Prostate gland (tissue), 2 donors: Measurements from ENCODE around the gene CGNL1. TPM values are rescaled to one million over a fixed set of nuclear protein-coding genes. Genes with fewer than 3 reads are reported as not detected.
A peak's percentile ranks its signal among the peaks of the same experiment; 100 is the strongest.

Experiments used
- DNase-seq: peaks from one replicate; pipeline ENCODE4 v3.0.0-alpha.2; 2019; ENCODE audit warnings: low spot score
- H3K27ac ChIP-seq, 2 donors: fragments of 200-600 bp; sonication (generic); 2 replicates each; pipeline ENCODE4 v1.5.1; 2017 to 2019
- H3K27me3 ChIP-seq: fragments of 200-600 bp; sonication (generic); replicated peaks from 2 replicates; pipeline ENCODE4 v1.5.1; 2019; ENCODE audit not compliant: insufficient read depth
- H3K36me3 ChIP-seq, 2 donors: fragments of 200-600 bp; sonication (generic); 1 replicate in 1 of 2; 2 replicates in 1 of 2; pipeline versions ENCODE4 v1.5.1 to v1.8.1; 2017 to 2019
- H3K4me1 ChIP-seq: fragments of 200-600 bp; sonication (generic); replicated peaks from 2 replicates; pipeline ENCODE4 v1.5.1; 2019
- H3K4me3 ChIP-seq, 2 donors: fragments of 200-600 bp; sonication (generic); 2 replicates each; pipeline ENCODE4 v1.5.1; 2017 to 2019
- H3K9me3 ChIP-seq: fragments of 200-600 bp; sonication (generic); 2 replicates; pipeline ENCODE4 v1.5.1; 2017
- CTCF ChIP-seq, 4 experiments: fragments of 200-600 bp in 2 of 4; fragments of 450-650 bp in 2 of 4; sonication (generic) in 2 of 4; IDR thresholded peaks; 1 replicate in 3 of 4; 2 replicates in 1 of 4; pipeline ENCODE4 v1.5.1; 2016 to 2019; ENCODE audit warnings: antibody characterized with exemption in 4 of 4, mild to moderate bottlenecking in 2 of 4, moderate library complexity in 2 of 4
- POLR2A ChIP-seq: fragments of 450-650 bp; IDR thresholded peaks from one replicate; pipeline ENCODE4 v1.6.1; 2016; ENCODE audit warnings: antibody characterized with exemption, mild to moderate bottlenecking
- POLR2AphosphoS5 ChIP-seq: sonication (generic); formaldehyde crosslinking; IDR thresholded peaks from one replicate; pipeline ENCODE4 v1.6.1; 2017; ENCODE audit warnings: antibody characterized with exemption
- WGBS: methylation state at CpG from one replicate; pipeline ENCODE4 v1.1.5; 2018; 5-methylcytosine and 5-hydroxymethylcytosine counted together
- intact Hi-C: fragments of 100-400 bp; cut with DNase I; formaldehyde crosslinking; loops from one replicate; pipeline ENCODE4 v1.14.2; 2022
- total RNA-seq, 2 donors: library from RNA; depleted of rRNA; stranded (reverse); fragments of >200 nt; gene quantifications; one replicate each; pipeline ENCODE4 v1.1.0, GENCODE V29; 2016

Gene CGNL1
- total RNA-seq, 2 donors from 2014 or later, result 49.0 to 65.6 TPM

- no peaks in the 10 kb centered on the region for H3K27me3 ChIP-seq
- no peaks in the 10 kb centered on the region for H3K9me3 ChIP-seq
- intact Hi-C loops, result loop anchor here (10.0 kb wide), 2 partner anchors 521 to 1059 kb away; no protein-coding TSS in a partner anchor
- peaks cover 4% of the 10 kb centered on the region for H3K4me1 ChIP-seq
- no peak overlapping the region for H3K4me3 ChIP-seq
- no peak for DNase-seq
- WGBS, result 27% methylated on average over 10 of the region's 10 CpGs
- H3K27ac ChIP-seq, result peak overlapping the region; percentile 5 to 24
- no peaks in the 10 kb centered on the region for H3K36me3 ChIP-seq
- TF ChIP-seq POLR2A, result no peak
- no peak for TF ChIP-seq POLR2AphosphoS5
- TF ChIP-seq CTCF (IDR thresholded peaks at IDR 0.05), result no peak
These were observed 177.9 kb downstream of the CGNL1 start for GRCh38 chr15:57554063-57554811.

GRCh38 chr15:57554812-57555179 lies 178.5 kb downstream of the CGNL1 start:
- no peaks in the 10 kb centered on the region for H3K4me1 ChIP-seq
- H3K27ac ChIP-seq, result peak overlapping the region; percentile 5 to 24
- intact Hi-C loops, result loop anchor here (10.0 kb wide), 2 partner anchors 520 to 1060 kb away; no protein-coding TSS in a partner anchor

GRCh38 chr15:57555270-57555669 lies 179.0 kb downstream of the CGNL1 start:
- H3K9me3 ChIP-seq, result no peaks in the 10 kb centered on the region
- DNase-seq, result no peak
- H3K27me3 ChIP-seq, result no peaks in the 10 kb centered on the region
- H3K27ac ChIP-seq, result peak overlapping the region in 1 of 2 donors; percentile 5
- H3K4me3 ChIP-seq, result no peak overlapping the region
- intact Hi-C loops, result loop anchor here (10.0 kb wide), 2 partner anchors 520 to 1060 kb away; no protein-coding TSS in a partner anchor
- no peaks in the 10 kb centered on the region for H3K4me1 ChIP-seq
- TF ChIP-seq POLR2A, result no peak
- no peak for TF ChIP-seq CTCF (IDR thresholded peaks at IDR 0.05)
- TF ChIP-seq POLR2AphosphoS5, result no peak
- no peaks in the 10 kb centered on the region for H3K36me3 ChIP-seq
- WGBS, result 96% methylated on average over 3 of the region's 3 CpGs

More at GRCh38 chr15:57554812-57555179, 178.5 kb downstream of the CGNL1 start:
- H3K36me3 ChIP-seq, result no peaks in the 10 kb centered on the region
- WGBS, result 41% methylated on average over 4 of the region's 4 CpGs
- no peak overlapping the region for H3K4me3 ChIP-seq
- no peaks in the 10 kb centered on the region for H3K9me3 ChIP-seq
- TF ChIP-seq POLR2AphosphoS5, result no peak
- no peaks in the 10 kb centered on the region for H3K27me3 ChIP-seq
- no peak for DNase-seq

- Histone ChIP-seq H3K36me3 (no peaks in the 10 kb centered on the region), H3K4me1 (no peaks in the 10 kb centered on the region), H3K9me3 (no peaks in the 10 kb centered on the region), H3K27ac (no peak overlapping the region), H3K27me3 (no peaks in the 10 kb centered on the region), H3K4me3 (no peak overlapping the region)
- WGBS, result 92% methylated on average over 9 of the region's 9 CpGs
- TF ChIP-seq POLR2AphosphoS5 (no peak), POLR2A (no peak), CTCF (IDR thresholded peaks at IDR 0.05) (no peak)
- intact Hi-C loops, result loop anchor here (10.0 kb wide), 2 partner anchors 519 to 1061 kb away; no protein-coding TSS in a partner anchor
- no peak for DNase-seq
These were observed 179.7 kb downstream of the CGNL1 start for GRCh38 chr15:57556040-57556439.

GRCh38 chr15:57557267-57557666 lies 181.0 kb downstream of the CGNL1 start:
- WGBS, result 95% methylated on average over 3 of the region's 3 CpGs
- Histone ChIP-seq H3K36me3 (no peaks in the 10 kb centered on the region), H3K4me3 (no peak overlapping the region), H3K4me1 (no peaks in the 10 kb centered on the region), H3K27ac (no peak overlapping the region), H3K27me3 (no peaks in the 10 kb centered on the region), H3K9me3 (no peaks in the 10 kb centered on the region)
- intact Hi-C loops, result loop anchor here (10.0 kb wide), 2 partner anchors 518 to 1062 kb away; no protein-coding TSS in a partner anchor
- DNase-seq, result no peak
- TF ChIP-seq POLR2AphosphoS5, result no peak
- no peak for TF ChIP-seq CTCF (IDR thresholded peaks at IDR 0.05)
- no peak for TF ChIP-seq POLR2A
